Stimulated activated CD4-positive, alpha-beta T cell treated with anti-CD3 and anti-CD28 coated beads, TNF-alpha, amount 100 ng/mL, for 24 hours (primary cell): ENCODE data around the gene FST.

Source experiments
- DNase-seq, 3 experiments: peaks; one replicate each; pipeline ENCODE4 v3.0.0-alpha.2; 2020; ENCODE audit warnings: low read depth in 3 of 3

FST gene

GRCh38 chr5:53475320-53475719 is 5.1 kb upstream of the FST start:
- DNase-seq: no peak

- no peak for DNase-seq
Measured at GRCh38 chr5:53476019-53476418, 4.4 kb upstream of the FST start.

GRCh38 chr5:53476531-53477480 is 3.6 kb upstream of the FST start:
- DNase-seq: no peak

GRCh38 chr5:53478411-53479044 is 1.9 kb upstream of the FST start:
- DNase-seq: no peak

GRCh38 chr5:53479045-53479589 is 1.3 kb upstream of the FST start:
- no peak for DNase-seq

- no peak for DNase-seq
Measured at GRCh38 chr5:53479590-53480415, 626 bp upstream of the FST start.

- no peak for DNase-seq
Measured at GRCh38 chr5:53481159-53481886, 894 bp downstream of the FST start.

- DNase-seq: peak in 2 of 3 experiments; percentile 22 to 65
Measured at GRCh38 chr5:53481887-53482716, 1.7 kb downstream of the FST start.

GRCh38 chr5:53482717-53483638 is 2.5 kb downstream of the FST start:
- no peak for DNase-seq

GRCh38 chr5:53487436-53487835 is 7.0 kb downstream of the FST start:
- DNase-seq: no peak

- DNase-seq: no peak
Measured at GRCh38 chr5:53488195-53488722, 7.8 kb downstream of the FST start.

- DNase-seq: no peak
Measured at GRCh38 chr5:53490747-53491146, 10.3 kb downstream of the FST start.

GRCh38 chr5:53501054-53501453 is 20.6 kb downstream of the FST start:
- DNase-seq: no peak

GRCh38 chr5:53503562-53504218 is 23.3 kb downstream of the FST start:
- no peak for DNase-seq

GRCh38 chr5:53507013-53507412 is 26.6 kb downstream of the FST start:
- no peak for DNase-seq

- no peak for DNase-seq
Measured at GRCh38 chr5:53508125-53508524, 27.7 kb downstream of the FST start.

GRCh38 chr5:53512539-53512938 is 32.1 kb downstream of the FST start:
- no peak for DNase-seq

GRCh38 chr5:53515988-53516387 is 35.6 kb downstream of the FST start:
- DNase-seq: no peak
